Astrocyte of the cerebellum (primary cell): ENCODE results near the gene ACAD9.

Experiments used
- DNase-seq: peaks from one replicate; pipeline ENCODE4 v3.0.0-alpha.2; 2011; ENCODE audit warnings: low read depth
- H3K4me3 ChIP-seq: 2 replicates; pipeline ENCODE4 v1.5.1; 2011; ENCODE audit warnings: mild to moderate bottlenecking, low read depth, low read length, moderate library complexity
- CTCF ChIP-seq: IDR thresholded peaks from 2 replicates; pipeline ENCODE4 v1.5.1; 2012; ENCODE audit warnings: low read length, low read depth, moderate library complexity, mild to moderate bottlenecking; ENCODE audit errors: missing control alignments
- in situ Hi-C: cut with HindIII; loops from 2 replicates; pipeline ENCODE4 v1.10.0; 2017; ENCODE audit warnings: low sequenced_read_pairs

ACAD9 gene

GRCh38 chr3:128902426-128902825 is 23.0 kb downstream of the ACAD9 start:
- TF ChIP-seq CTCF: no peak
- H3K4me3 ChIP-seq: no peak overlapping the region
- DNase-seq: no peak
- in situ Hi-C loops: no loop called here

DNA sequence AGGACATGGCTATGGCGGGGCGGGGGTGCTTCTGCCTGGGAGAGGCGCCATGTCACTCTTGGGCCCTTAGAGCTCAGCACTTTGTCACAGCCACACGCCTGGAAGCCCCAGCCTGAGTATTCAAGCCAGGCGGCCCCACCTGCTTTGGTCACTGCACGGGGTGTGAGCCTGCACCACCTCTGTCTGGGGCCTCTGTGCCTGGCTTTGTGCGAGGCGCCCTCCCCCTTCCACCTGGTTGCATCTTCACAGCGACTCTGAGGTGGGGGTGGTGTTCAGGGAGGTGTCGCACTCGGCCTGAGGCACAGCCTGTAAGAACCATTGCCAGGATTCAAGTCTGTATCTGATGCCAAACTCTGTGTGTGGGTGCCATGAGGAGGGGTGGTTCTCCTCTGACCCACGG is 24.1 kb downstream of the ACAD9 start:
- TF ChIP-seq CTCF: no peak
- H3K4me3 ChIP-seq: no peak overlapping the region
- no peak for DNase-seq
- in situ Hi-C loops: no loop called here

- DNase-seq: no peak
- no peak for TF ChIP-seq CTCF
- no peak overlapping the region for H3K4me3 ChIP-seq
- in situ Hi-C loops: no loop called here
Measured at GRCh38 chr3:128906031-128906803, 26.8 kb downstream of the ACAD9 start.

- in situ Hi-C loops: no loop called here
- no peak for TF ChIP-seq CTCF
- no peak overlapping the region for H3K4me3 ChIP-seq
- no peak for DNase-seq
Measured at GRCh38 chr3:128906804-128907525, 27.5 kb downstream of the ACAD9 start.

DNA sequence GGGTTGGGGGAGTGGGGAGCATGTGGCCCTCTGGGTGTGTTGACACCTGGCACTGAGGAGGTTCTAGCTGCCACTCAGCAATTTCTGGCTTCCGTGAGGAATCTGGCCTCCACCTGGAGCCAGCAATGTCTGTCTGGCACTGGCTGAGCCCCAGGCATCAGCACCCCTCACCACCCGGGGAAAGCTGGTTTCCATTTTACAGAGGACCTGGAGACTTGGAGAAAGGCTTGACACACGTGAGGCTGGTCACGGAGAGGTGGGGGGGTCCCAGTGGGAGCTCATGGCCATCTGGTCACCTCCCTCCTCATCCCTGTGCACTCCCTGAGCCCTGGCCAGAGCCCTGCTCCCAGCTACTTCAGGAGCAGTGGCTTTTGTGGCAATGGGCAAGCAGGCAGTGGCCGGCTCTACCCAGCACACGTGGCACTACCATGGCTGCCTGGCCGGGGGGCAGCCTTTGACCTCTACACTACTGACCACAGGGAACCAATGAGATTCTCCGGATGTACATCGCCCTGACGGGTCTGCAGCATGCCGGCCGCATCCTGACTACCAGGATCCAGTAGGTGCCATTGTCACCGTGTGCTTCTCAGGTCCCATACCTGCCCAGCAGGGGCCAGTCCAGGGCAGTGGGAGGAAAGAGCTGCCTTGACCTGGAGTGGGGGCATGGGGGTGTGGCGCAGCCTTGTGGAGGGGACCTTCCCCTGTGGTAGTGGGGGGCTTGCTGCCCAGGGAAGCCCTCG is 28.5 kb downstream of the ACAD9 start:
- no peak for DNase-seq
- in situ Hi-C loops: no loop called here
- no peak for TF ChIP-seq CTCF
- no peak overlapping the region for H3K4me3 ChIP-seq

- H3K4me3 ChIP-seq: no peak overlapping the region
- in situ Hi-C loops: no loop called here
- TF ChIP-seq CTCF: no peak
- DNase-seq: no peak
Measured at GRCh38 chr3:128908951-128909350, 29.5 kb downstream of the ACAD9 start.
